ENCODE results near the gene UGT1A6. TPM values are rescaled to one million over a fixed set of nuclear protein-coding genes. Genes with fewer than 3 reads are reported as not detected.

Gene UGT1A6
- total and polyA plus RNA-seq, 8 donors: 0.05 to 0.69 TPM; not detected in 6

DNA sequence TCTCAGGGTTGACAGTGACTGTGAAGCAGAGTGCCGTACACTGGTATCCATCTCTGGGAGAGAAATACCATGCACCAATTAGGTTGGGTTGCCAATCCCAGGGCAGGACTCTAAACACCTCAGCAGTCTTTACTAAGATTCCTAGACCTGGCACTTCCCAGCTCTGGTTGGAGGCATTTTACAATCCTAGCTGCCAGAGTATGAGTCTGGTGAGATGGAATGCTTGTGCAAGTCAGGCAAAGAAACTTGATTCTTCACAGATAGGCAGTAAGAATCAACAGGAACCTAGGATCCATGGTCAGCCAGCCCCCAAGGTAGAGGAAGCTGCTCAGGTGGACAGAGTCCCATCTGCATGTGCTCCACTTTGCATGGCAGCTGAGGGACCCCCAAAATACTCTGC, 14.0 kb downstream of the UGT1A6 start:
- TF ChIP-seq, protein P1, sequence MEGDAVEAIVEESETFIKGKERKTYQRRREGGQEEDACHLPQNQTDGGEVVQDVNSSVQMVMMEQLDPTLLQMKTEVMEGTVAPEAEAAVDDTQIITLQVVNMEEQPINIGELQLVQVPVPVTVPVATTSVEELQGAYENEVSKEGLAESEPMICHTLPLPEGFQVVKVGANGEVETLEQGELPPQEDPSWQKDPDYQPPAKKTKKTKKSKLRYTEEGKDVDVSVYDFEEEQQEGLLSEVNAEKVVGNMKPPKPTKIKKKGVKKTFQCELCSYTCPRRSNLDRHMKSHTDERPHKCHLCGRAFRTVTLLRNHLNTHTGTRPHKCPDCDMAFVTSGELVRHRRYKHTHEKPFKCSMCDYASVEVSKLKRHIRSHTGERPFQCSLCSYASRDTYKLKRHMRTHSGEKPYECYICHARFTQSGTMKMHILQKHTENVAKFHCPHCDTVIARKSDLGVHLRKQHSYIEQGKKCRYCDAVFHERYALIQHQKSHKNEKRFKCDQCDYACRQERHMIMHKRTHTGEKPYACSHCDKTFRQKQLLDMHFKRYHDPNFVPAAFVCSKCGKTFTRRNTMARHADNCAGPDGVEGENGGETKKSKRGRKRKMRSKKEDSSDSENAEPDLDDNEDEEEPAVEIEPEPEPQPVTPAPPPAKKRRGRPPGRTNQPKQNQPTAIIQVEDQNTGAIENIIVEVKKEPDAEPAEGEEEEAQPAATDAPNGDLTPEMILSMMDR (IDR thresholded peaks at IDR 0.05): no peak
- H3K9me3 ChIP-seq: no peaks in the 10 kb centered on the region
- H3K4me1 ChIP-seq: peaks cover 0 to 9% (median 6%) of the 10 kb centered on the region in 3 donors
- FAIRE-seq: no peak
- WGBS, 2 donors: 50 to 91% methylated on average over 1 of the region's 1 CpG
- H3K27ac ChIP-seq: no peak overlapping the region
- H3K36me3 ChIP-seq: no peaks in the 10 kb centered on the region
- H3K27me3 ChIP-seq: no peaks in the 10 kb centered on the region
- DNase-seq: no peak
- peak in 2 of 4 donors; percentile 7 to 13 for ATAC-seq
- intact Hi-C loops (cut with DNase I): no loop called here
- H3K4me3 ChIP-seq: no peak overlapping the region

DNA sequence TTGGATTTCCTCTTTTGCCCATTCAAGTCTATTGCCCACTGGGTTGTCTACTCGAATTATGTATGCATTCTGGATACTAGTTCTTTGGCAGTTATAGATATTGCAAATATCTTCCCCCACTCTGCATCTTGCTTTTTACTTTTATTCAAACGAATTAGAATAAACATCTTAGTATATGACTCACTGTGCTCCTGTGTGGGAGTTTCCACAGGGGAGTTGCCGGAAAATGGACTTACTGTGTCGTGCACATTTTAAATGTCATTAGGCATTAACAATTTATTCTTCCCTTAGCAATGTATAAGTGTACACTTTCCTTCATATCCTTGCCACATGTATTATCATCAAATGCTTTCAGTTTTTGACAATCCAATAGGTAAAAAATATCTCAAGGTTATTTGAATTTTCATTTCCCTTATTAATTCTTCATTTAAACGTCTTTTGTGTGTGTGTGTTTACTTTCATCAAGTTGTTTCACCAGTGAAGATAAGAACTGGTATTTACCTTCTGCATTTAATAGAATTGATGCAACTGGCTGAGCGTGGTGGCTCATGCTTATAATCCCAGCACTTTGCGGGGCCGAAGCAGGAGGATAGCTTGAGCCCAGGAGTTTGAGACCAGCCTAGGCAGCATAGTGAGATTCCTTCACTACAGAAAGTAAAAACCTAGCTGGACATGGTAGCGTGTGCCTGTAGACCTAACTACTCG, 15.4 kb downstream of the UGT1A6 start:
- Histone ChIP-seq H3K4me3 (no peak overlapping the region), H3K27ac (no peak overlapping the region), H3K27me3 (no peaks in the 10 kb centered on the region), H3K4me1 (peaks cover 0 to 9% (median 6%) of the 10 kb centered on the region in 3 donors), H3K36me3 (no peaks in the 10 kb centered on the region), H3K9me3 (no peaks in the 10 kb centered on the region)
- WGBS, 2 donors: 63 to 71% methylated on average over 10 of the region's 10 CpGs
- no peak for FAIRE-seq
- no peak for ATAC-seq
- TF ChIP-seq, protein P1 (IDR thresholded peaks at IDR 0.05): no peak
- no peak for DNase-seq
- intact Hi-C loops (cut with DNase I): no loop called here

DNA sequence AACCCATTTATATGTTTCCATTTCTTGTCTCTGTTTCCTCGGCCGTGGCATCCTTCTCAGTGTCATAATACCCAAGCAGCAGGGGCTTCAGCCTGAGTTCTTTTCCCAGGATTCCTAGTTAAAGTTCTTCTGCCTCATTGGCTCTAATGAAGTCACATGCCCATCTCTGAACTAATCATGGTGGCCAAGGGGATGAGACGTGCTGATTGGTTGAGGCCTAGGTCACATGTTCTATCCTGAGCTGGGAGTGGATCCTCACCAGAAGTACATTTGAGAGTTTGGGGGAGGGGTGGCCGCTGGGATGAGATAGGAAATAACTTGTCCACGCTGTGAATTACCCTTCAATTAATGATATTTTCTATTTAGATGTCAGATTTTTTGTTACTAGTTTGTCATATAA, 16.3 kb downstream of the UGT1A6 start:
- Histone ChIP-seq H3K36me3 (no peaks in the 10 kb centered on the region), H3K4me3 (no peak overlapping the region), H3K27ac (no peak overlapping the region), H3K27me3 (no peaks in the 10 kb centered on the region), H3K9me3 (no peaks in the 10 kb centered on the region), H3K4me1 (peaks cover 0 to 9% (median 6%) of the 10 kb centered on the region in 3 donors)
- FAIRE-seq (no peak), DNase-seq (no peak), ATAC-seq (no peak)
- 77 to 78% methylated on average over 5 of the region's 5 CpGs for WGBS, 2 donors
- intact Hi-C loops (cut with DNase I): no loop called here
- TF ChIP-seq, protein P1 (IDR thresholded peaks at IDR 0.05): no peak

DNA sequence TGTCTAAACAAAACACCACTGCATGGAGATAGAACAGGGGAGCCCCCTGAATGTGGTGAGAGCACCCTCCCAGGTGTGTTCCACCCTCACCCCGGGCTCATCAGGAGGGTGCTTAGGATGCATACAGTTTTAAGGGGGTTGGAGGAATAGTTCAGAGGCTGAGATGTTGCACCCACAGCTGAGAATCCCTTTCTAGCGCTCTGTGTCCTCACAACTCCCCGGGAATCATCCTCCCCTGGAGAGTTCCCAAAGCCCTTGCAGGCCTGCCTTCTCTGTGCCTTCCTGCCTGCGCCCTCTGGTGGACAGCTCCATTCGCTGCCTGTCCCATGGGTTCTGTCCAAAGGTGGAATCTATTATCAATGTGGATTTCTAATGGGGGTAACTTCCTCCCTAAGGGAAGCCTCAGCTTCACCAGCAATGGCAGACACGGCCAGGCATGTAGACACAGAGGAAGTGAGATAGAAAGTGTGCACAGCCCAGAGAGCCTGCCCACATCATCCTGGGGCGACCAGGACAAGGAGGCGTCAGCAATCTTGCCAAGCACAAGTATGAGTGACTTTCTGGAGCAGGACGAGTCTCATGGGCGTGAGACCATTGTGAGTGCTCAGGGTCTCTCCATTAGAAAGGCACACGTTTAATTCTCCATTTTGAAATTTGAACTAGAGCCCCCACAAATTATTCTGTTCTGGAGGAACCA, 18.8 kb downstream of the UGT1A6 start:
- Histone ChIP-seq H3K27me3 (no peaks in the 10 kb centered on the region), H3K9me3 (no peaks in the 10 kb centered on the region), H3K36me3 (no peaks in the 10 kb centered on the region), H3K27ac (no peak overlapping the region), H3K4me1 (no peaks in the 10 kb centered on the region), H3K4me3 (no peak overlapping the region)
- 29 to 30% methylated on average over 11 of the region's 11 CpGs for WGBS, 2 donors
- ATAC-seq: peak; percentile 88 to 99 (median 98)
- no peak for FAIRE-seq
- TF ChIP-seq, protein P1 (IDR thresholded peaks at IDR 0.05): peak; percentile 78 to 87 (median 84)
- intact Hi-C loops (cut with DNase I): no loop called here
- DNase-seq: peak; percentile 63 to 95 (median 82)
